ENCODE data around the gene MACROD2. TPM values are rescaled to one million over a fixed set of nuclear protein-coding genes. Genes with fewer than 3 reads are reported as not detected.

Gene MACROD2
- total RNA-seq, 3 donors from 2014 or later: 3.2 to 7.6 (median 6.4) TPM

GRCh38 chr20:16078172-16078898, 2083.0 kb downstream of the MACROD2 start:
- intact Hi-C loops (cut with DNase I, micrococcal nuclease): no loop called here
- H3K36me3 ChIP-seq (ENCODE audit: low read depth): no peaks in the 10 kb centered on the region
- H3K4me1 ChIP-seq (ENCODE audit: low read depth): no peaks in the 10 kb centered on the region
- TF ChIP-seq CTCF (IDR thresholded peaks at IDR 0.05): no peak
- no peaks in the 10 kb centered on the region for H3K9me3 ChIP-seq
- DNase-seq (no peak), ATAC-seq (no peak)
- no peak overlapping the region for H3K4me3 ChIP-seq

GRCh38 chr20:16081421-16081820, 2086.1 kb downstream of the MACROD2 start:
- H3K9me3 ChIP-seq: no peaks in the 10 kb centered on the region
- no peaks in the 10 kb centered on the region for H3K4me1 ChIP-seq (ENCODE audit: low read depth)
- ATAC-seq (no peak), DNase-seq (no peak)
- intact Hi-C loops (cut with DNase I, micrococcal nuclease): no loop called here
- H3K36me3 ChIP-seq (ENCODE audit: low read depth): no peaks in the 10 kb centered on the region
- TF ChIP-seq CTCF (IDR thresholded peaks at IDR 0.05): no peak
- H3K4me3 ChIP-seq: no peak overlapping the region

GRCh38 chr20:16082051-16082550, 2086.8 kb downstream of the MACROD2 start:
- Histone ChIP-seq H3K36me3 (ENCODE audit: low read depth) (no peaks in the 10 kb centered on the region), H3K9me3 (no peaks in the 10 kb centered on the region), H3K4me3 (no peak overlapping the region), H3K4me1 (ENCODE audit: low read depth) (no peaks in the 10 kb centered on the region)
- ATAC-seq (no peak), DNase-seq (no peak)
- no peak for TF ChIP-seq CTCF (IDR thresholded peaks at IDR 0.05)
- intact Hi-C loops (cut with DNase I, micrococcal nuclease): no loop called here

- intact Hi-C loops (cut with DNase I, micrococcal nuclease): no loop called here
- TF ChIP-seq CTCF (IDR thresholded peaks at IDR 0.05): no peak
- Histone ChIP-seq H3K9me3 (no peaks in the 10 kb centered on the region), H3K4me3 (no peak overlapping the region), H3K4me1 (ENCODE audit: low read depth) (no peaks in the 10 kb centered on the region), H3K36me3 (ENCODE audit: low read depth) (no peaks in the 10 kb centered on the region)
- ATAC-seq (no peak), DNase-seq (no peak)
Observed at GRCh38 chr20:16083639-16084280, 2088.4 kb downstream of the MACROD2 start.

GRCh38 chr20:16095226-16095625, 2099.9 kb downstream of the MACROD2 start:
- no peak for TF ChIP-seq CTCF (IDR thresholded peaks at IDR 0.05)
- Histone ChIP-seq H3K4me3 (no peak overlapping the region), H3K4me1 (ENCODE audit: low read depth) (no peaks in the 10 kb centered on the region), H3K9me3 (peaks cover 2% of the 10 kb centered on the region), H3K36me3 (ENCODE audit: low read depth) (no peaks in the 10 kb centered on the region)
- intact Hi-C loops (cut with DNase I, micrococcal nuclease): no loop called here
- ATAC-seq (no peak), DNase-seq (no peak)
